HepG2 (cell line): ENCODE data around the gene FAM167B. TPM values are rescaled to one million over a fixed set of nuclear protein-coding genes. Genes with fewer than 3 reads are reported as not detected.

Experiments used
- ATF1 ChIP-seq: IDR thresholded peaks from 2 replicates; pipeline ENCODE4 v1.6.1; 2016; ENCODE audit warnings: mild to moderate bottlenecking, control low read depth
- CHD4 ChIP-seq: fragments of 200-600 bp; sonication (generic); IDR thresholded peaks from 2 replicates; pipeline ENCODE4 v1.7.0; 2017; ENCODE audit warnings: mild to moderate bottlenecking, low read length, borderline replicate concordance
- GATA4 ChIP-seq: sonication (generic); IDR thresholded peaks from 2 replicates; pipeline ENCODE4 v1.6.1; 2016; ENCODE audit warnings: antibody characterized with exemption, low read depth, borderline replicate concordance
- HOMEZ ChIP-seq: IDR thresholded peaks from 2 replicates; pipeline ENCODE4 v1.6.1; 2016; ENCODE audit warnings: low read depth
- IKZF4 ChIP-seq: sonication (generic); formaldehyde crosslinking; IDR thresholded peaks from 2 replicates; pipeline ENCODE4 v1.5.1; 2020; ENCODE audit warnings: borderline replicate concordance, mild to moderate bottlenecking, low read depth, missing genetic modification reagents; ENCODE audit errors: not compliant biosample characterization
- KLF16 ChIP-seq, 2 experiments: sonication (generic) in 1 of 2; formaldehyde crosslinking in 1 of 2; IDR thresholded peaks; 2 replicates each; pipeline versions ENCODE4 v1.6.1 to v1.8.0; 2016 to 2023; ENCODE audit warnings: missing genetic modification reagents in 2 of 2, missing compliant biosample characterization in 1 of 2
- MAZ ChIP-seq, 2 experiments: sonication (generic) in 1 of 2; formaldehyde crosslinking in 1 of 2; IDR thresholded peaks; 2 replicates each; pipeline versions ENCODE4 v1.5.0 to v1.6.1; 2012 to 2020; ENCODE audit warnings: low read depth in 2 of 2, mild to moderate bottlenecking in 2 of 2, borderline replicate concordance in 1 of 2, improper control_type of control experiment in 1 of 2, low read length in 1 of 2, missing genetic modification reagents in 1 of 2, moderate library complexity in 1 of 2
- NFRKB ChIP-seq: fragments of 450-650 bp; IDR thresholded peaks from 2 replicates; pipeline ENCODE4 v1.6.1; 2017
- TAF15 ChIP-seq: fragments of 200-400 bp; formaldehyde crosslinking; IDR thresholded peaks from one replicate; pipeline ENCODE4 v1.6.1; 2018; ENCODE audit warnings: mild to moderate bottlenecking, low read depth, low read length; ENCODE audit not compliant: poor library complexity, severe bottlenecking
- TFAP4 ChIP-seq: sonication (generic); IDR thresholded peaks from 2 replicates; pipeline ENCODE4 v1.6.1; 2016; ENCODE audit warnings: low read depth, borderline replicate concordance
- THAP8 ChIP-seq: sonication (generic); formaldehyde crosslinking; IDR thresholded peaks from 2 replicates; pipeline ENCODE4 v1.5.1; 2020; ENCODE audit warnings: missing genetic modification reagents, mild to moderate bottlenecking, borderline replicate concordance
- TMF1 ChIP-seq: sonication (generic); formaldehyde crosslinking; IDR thresholded peaks from 2 replicates; pipeline ENCODE4 v1.8.1; 2022; ENCODE audit warnings: low read depth, missing genetic modification reagents
- ZBTB20 ChIP-seq: sonication (generic); formaldehyde crosslinking; IDR thresholded peaks from 2 replicates; pipeline ENCODE4 v1.8.1; 2023; ENCODE audit warnings: missing genetic modification reagents, low read depth, mild to moderate bottlenecking, borderline replicate concordance
- ZBTB33 ChIP-seq: sonication (generic); formaldehyde crosslinking; IDR thresholded peaks from 2 replicates; pipeline ENCODE4 v1.4.0; 2020; ENCODE audit warnings: missing genetic modification reagents
- ZMAT3 ChIP-seq: sonication (generic); formaldehyde crosslinking; conservative IDR thresholded peaks from 2 replicates; pipeline ENCODE4 v1.7.0; 2021; ENCODE audit warnings: missing genetic modification reagents
- ZNF224 ChIP-seq: sonication (generic); formaldehyde crosslinking; IDR thresholded peaks from 2 replicates; pipeline ENCODE4 v1.5.0; 2020; ENCODE audit warnings: mild to moderate bottlenecking, missing genetic modification reagents
- ZNF282 ChIP-seq: fragments of 450-650 bp; IDR thresholded peaks from 2 replicates; pipeline ENCODE4 v1.6.1; 2018; ENCODE audit not compliant: partially characterized antibody
- ZNF501 ChIP-seq: sonication (generic); formaldehyde crosslinking; IDR thresholded peaks from 2 replicates; pipeline ENCODE4 v1.5.1; 2020; ENCODE audit warnings: mild to moderate bottlenecking, moderate library complexity, missing genetic modification reagents
- ZNF557 ChIP-seq: sonication (generic); formaldehyde crosslinking; IDR thresholded peaks from 2 replicates; pipeline ENCODE4 v1.4.0; 2020; ENCODE audit warnings: missing genetic modification reagents
- ZNF598 ChIP-seq: sonication (generic); formaldehyde crosslinking; IDR thresholded peaks from 2 replicates; pipeline ENCODE4 v1.5.1; 2020; ENCODE audit warnings: mild to moderate bottlenecking, missing genetic modification reagents, borderline replicate concordance
- ZNF660 ChIP-seq: sonication (generic); formaldehyde crosslinking; IDR thresholded peaks from 2 replicates; pipeline ENCODE4 v1.5.1; 2020; ENCODE audit warnings: mild to moderate bottlenecking, low read depth, missing genetic modification reagents, borderline replicate concordance
- ZNF772 ChIP-seq: sonication (generic); formaldehyde crosslinking; IDR thresholded peaks from 2 replicates; pipeline ENCODE4 v1.5.0; 2020; ENCODE audit warnings: mild to moderate bottlenecking, missing genetic modification reagents
- ZNF781 ChIP-seq: sonication (generic); formaldehyde crosslinking; IDR thresholded peaks from 2 replicates; pipeline ENCODE4 v1.5.1; 2020; ENCODE audit warnings: borderline replicate concordance, mild to moderate bottlenecking, missing genetic modification reagents; ENCODE audit errors: not compliant biosample characterization
- ZUFSP ChIP-seq: sonication (generic); formaldehyde crosslinking; IDR thresholded peaks from 2 replicates; pipeline ENCODE4 v1.9.0; 2021; ENCODE audit warnings: missing genetic modification reagents, mild to moderate bottlenecking, borderline replicate concordance
- polyA plus RNA-seq, 8 experiments: library from polyadenylated mRNA; depleted of rRNA in 3 of 8; stranded (reverse) in 7 of 8; unstranded in 1 of 8; fragments of >200 nt; fragmentation: Illumina TruSeq in 4 of 8; extraction: Trizol in 4 of 8; gene quantifications; 2 replicates each; pipeline versions ENCODE4 v1.2.1 to v1.2.3, GENCODE V29; 2011 to 2016; ENCODE audit warnings: low read depth in 4 of 8, missing spikeins in 1 of 8, mixed read lengths in 1 of 8; ENCODE audit not compliant: insufficient read depth in 1 of 8
- total RNA-seq, 5 experiments: library from RNA; depleted of rRNA; stranded (reverse); fragments of >200 nt; fragmentation: Illumina TruSeq; extraction: Trizol; gene quantifications; 2 replicates each; pipeline ENCODE4 v1.2.3, GENCODE V29; 2016; ENCODE audit warnings: low read depth in 1 of 5

FAM167B gene
- total and polyA plus RNA-seq, 2 of the 13 experiments (the other 11 are each of a cell fraction or from before 2014, with no cell fraction given), result 0.15 to 0.70 TPM

GRCh38 chr1:32242341-32242851, 4.6 kb upstream of the FAM167B start (continued):
- TF ChIP-seq ZNF501 (CRISPR knock-in tag) (no peak), TFAP4 (peak; percentile 83; the same call in 1 of the 2 replicates), MAZ (IDR thresholded peaks at IDR 0.05; ENCODE audit: borderline replicate concordance, low read depth, low read length) (no peak), MAZ (CRISPR knock-in tag; IDR thresholded peaks at IDR 0.05; ENCODE audit: low read depth) (no peak), ZNF282 (no peak), KLF16 (CRISPR knock-in tag; IDR thresholded peaks at IDR 0.05) (no peak), THAP8 (CRISPR knock-in tag) (no peak), ZNF660 (no peak), IKZF4 (CRISPR knock-in tag) (no peak), ZNF781 (CRISPR knock-in tag) (no peak), ZMAT3 (CRISPR knock-in tag) (no peak), TAF15 (no peak), HOMEZ (CRISPR knock-in tag) (no peak), NFRKB (no peak), ZBTB33 (CRISPR knock-in tag) (0 out of 2 replicates have a peak, but pooled peaks have one; percentile 5), ZUFSP (CRISPR knock-in tag) (no peak), ZNF224 (no peak), ZBTB20 (CRISPR knock-in tag) (no peak), ZNF772 (CRISPR knock-in tag) (no peak), ATF1 (CRISPR knock-in tag) (no peak), TMF1 (CRISPR knock-in tag) (no peak), ZNF598 (CRISPR knock-in tag) (no peak), GATA4 (no peak), ZNF557 (CRISPR knock-in tag) (no peak), CHD4 (no peak)
